GM18498 (cell line): ENCODE measurements around the gene SLC16A8.
"Not testable (repeated sequence)": the region's sequence is repeated elsewhere in the genome, so short reads cannot be mapped to it uniquely, and the experiment has no call there.

Experiments
- ATAC-seq: cut with Tn5 transposase; IDR thresholded peaks from one replicate; pipeline ENCODE4 v1.9.1; 2021; ENCODE audit warnings: mild to moderate bottlenecking, moderate library complexity; ENCODE audit not compliant: unreplicated experiment

Gene SLC16A8

DNA sequence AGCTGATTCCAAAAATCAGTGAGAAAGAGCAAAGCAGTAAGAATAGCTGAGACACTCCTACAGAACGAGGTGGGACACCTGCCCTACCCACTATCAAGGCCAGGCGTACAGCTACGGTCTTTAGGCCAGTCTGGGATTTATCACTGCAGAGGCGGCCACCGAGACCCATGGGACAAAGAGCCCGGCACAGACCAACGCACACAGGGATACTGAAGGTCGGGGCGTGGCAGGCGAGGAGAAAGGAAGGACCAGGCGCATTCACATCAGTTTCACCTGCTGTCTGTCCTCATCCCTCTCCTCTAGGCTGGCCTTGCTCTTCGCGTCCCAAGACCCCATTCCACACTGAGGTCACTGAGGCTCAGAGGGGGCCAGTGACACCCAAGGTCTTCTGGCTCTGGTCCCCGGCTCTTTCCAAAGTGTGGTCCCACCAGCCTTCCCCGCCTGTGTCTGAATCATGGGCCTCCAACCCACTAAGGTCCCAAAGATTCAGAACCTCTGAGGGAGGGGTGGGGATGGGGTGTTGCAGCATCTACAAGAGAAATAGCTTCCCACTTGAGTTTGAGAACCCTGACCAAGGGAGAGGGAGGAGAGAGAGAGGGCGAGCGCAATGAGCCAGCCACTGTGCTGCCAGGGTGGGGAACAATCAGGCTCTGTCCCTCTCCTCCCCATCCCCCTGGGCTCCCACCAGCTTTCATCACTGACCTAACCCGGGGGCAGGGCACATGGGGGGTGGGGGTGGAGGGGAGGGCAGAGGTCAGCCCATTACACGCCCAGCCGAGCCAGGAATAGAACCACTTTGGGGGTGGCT lies 34.0 kb downstream of the SLC16A8 start:
- no peak for ATAC-seq

DNA sequence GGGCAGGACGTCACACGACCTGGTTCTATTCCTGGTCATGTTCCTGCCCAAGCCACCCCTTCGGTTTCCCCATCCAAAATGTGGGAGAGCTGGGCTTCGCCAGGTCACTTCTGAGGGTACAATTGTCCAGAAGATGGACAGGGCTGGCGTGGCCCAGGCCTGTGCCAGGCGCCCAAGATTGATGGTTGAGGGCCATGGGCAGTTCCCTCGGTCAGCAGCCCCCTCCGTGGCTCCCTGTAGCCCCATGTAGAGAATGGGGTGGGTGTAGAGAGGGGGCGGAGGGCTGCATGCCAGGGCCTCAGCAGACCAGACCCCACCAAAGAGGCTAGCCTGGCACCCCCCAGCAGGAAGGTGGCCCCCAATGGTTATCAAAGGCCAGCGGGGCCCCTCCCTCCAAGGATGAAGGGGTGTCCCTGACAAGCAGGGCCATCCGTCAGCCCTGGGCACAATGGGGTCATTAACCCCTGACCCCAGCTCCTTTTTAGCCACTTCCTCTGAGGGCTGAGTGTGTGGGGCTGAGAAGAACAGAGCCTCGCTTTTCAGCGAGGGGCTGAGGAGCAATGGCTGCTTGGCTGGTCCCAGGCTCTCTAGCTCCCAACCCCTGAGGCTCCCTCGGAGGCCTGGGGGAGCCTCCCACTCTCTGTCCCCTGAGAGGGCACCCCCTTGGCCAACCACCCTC lies 37.8 kb downstream of the SLC16A8 start:
- no peak for ATAC-seq

DNA sequence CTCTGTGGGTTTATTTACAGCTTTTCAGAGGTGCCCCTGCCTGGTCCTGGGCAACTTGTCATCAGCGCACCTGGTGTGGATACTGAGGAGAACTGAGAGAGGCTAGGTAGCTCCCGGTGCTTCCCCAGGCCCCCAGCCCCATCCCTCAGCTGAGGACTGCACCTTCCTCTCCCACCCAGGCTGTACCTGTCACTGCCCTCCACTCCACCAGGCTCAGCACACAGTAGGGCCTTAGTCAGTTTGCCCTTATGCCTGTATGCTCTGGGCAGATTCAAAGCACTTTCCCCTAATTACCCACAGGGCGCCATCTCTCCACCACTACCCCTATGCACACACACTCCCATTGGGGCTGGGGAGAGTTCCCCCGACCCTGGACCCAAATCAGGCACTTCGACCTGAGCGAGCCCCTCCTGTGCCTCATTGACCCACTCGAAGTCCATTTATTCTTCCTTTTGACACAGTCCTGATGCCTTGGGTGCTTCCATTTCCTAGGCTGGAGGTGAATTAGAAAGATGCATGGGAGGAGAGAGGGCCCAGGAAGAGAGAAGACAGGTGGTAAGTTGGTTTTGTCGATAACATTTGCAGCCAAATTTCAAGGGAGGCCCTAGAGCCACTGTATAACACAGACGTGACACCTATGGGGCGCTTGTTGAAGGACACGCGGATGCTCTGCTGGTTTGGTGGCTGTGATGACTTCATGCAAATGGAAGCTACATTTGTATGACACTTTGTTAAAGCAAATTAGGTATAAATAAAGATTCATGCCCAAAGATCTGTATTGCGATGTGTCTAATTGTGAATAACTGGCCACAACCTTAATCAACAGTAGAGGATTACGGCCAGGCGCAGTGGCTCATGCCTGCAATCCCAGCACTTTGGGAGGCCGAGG lies 40.6 kb downstream of the SLC16A8 start:
- ATAC-seq = no peak

DNA sequence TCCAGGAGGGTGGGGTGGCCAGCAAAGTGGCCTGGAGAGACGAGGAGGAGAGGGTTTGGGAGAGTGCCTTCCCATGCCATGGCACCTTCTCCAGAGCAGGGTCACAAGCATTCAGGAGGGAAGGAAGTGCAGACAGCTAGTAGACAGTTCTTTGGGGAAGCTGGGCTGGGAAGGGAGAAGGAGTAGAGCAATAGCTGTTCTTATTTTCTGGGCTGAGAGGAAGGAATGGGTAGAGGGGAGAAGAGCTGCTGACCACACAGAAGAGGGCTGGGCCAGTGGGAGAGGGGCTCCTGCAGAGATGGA lies 41.5 kb downstream of the SLC16A8 start:
- ATAC-seq = no peak

DNA sequence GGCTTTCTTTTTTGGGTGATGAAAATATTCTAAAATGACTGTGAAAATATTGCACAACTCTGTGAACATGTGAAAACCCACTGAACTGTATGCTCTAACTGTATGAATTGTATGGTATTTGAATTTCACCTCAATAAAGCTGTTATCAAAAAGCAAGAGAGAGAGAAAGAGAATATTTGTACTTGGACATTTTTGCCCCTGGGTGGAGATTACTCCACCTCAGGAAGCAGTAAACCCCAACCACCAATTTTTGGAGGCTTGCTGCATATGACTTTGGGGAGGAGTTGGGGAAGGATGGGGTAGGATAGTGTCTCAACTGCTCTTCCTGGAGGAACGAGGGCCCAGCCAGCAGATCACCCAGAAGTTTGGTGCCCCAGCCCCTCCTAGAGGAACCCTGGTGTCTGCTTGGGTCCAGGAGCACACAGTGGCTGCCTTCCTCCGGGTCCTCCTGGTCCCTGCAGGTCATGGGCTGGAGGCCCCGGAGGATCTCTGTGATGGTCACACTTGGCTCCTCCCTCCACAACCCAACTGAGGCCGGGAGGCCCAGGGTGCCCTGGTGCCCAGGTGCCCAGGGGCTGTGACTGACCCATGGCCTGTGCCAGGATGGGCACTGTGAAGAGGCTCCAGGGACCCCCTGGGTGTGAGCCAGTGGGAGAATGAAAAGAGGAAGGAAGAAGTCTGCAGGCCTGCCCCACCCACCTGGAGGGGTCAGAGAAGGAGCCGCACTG lies 42.1 kb downstream of the SLC16A8 start:
- ATAC-seq = no peak

DNA sequence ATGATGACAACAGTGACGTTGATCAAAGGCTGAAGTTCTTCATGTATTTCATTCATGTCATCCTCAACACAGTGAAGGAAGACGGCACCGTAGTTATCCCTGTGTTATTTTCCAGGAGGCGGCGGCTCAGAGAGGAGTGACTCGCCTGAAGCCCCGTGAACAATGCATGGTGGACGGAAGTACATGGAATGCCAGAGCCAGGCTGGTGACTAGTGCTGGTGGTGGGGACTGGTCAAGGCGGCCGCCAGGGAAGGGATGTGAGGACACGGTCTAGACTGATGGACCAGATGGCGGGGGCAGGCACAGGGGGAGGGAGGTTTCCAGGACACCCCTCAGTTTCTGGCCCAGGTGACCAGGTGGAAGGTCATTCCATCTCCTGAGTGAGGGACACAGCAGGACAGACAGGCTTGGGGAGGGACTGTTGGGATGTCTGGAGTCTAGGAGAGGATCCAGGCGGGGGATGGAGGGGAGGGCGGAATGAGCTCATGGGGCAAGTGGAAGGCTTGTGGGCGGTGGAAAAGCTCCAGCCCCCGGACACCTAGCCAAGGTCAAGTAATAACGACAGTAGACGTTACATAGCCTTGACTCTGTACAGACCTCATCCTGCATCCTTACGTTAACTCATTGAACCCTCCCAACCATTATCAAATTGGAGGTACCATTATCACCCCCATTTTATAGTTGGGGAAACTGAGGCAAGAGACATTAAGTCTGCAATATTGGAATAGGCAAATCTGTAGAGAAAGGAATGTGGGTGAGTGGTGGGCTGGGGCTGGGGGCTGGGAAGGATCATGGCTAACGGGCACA lies 42.8 kb downstream of the SLC16A8 start:
- no peak for ATAC-seq

DNA sequence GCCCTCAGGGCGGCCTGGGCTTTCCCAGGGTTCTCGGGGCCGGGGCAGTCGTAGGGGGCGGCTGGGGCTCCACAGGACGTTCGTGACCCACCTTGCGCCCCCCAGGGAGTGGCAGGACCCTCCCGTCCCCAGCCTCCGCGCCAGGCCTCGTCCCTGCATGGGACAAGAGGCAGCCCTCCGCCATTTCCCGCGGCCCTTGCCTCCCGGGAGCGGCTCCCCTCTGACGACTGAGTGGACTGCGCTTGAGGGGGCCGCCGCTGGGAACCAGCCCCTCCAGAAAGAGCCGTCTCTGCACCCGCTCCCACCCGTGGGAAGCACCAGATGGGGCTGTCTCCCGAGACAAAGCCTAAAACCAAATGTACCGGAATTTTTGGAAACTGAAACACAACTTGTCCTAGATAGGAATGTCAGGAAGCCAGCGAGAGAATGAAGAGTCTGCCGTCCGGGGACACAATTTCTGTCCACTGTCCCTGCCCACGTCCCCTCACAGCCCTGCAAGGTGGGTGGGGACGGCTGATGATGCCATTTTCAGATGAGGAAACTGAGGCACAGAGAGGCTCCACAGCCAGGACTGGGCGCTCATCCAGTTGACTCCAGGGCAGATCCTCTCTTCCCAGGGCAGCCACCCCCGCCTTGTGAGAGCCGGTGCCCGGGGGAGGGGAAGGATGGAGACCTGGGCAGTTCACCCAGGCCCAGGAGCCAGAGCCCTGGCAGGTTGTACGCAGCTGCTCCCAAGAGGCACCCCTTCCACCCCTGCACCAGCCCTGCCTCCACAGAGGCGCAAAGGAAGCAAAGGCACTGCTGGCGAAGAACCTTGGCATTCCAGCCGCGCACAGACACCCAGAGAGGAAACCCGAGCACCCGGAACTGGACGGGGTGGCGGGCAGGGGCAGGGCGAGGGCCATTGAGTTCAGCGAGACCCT lies 44.8 kb downstream of the SLC16A8 start:
- ATAC-seq = no peak

DNA sequence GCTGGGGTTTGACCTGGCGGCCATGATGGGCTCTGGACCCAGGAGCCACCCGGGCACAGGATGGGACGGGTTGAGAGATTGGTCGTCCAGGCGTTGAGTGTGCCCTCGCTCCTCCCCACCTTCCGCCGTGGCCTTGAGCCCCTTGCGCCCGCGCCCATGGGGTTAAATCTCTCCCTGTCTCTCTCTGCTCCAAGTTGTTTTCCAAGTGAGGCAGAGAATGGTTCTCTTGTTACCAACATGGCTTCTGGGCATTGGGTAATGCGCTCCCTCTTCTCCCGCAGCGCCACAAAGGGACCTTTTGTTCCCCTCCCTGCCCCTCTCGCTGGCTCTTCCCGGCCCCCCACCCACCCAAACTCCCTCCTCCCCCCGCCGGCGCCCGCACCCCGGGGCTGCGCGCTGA lies 45.6 kb downstream of the SLC16A8 start:
- no peak for ATAC-seq

DNA sequence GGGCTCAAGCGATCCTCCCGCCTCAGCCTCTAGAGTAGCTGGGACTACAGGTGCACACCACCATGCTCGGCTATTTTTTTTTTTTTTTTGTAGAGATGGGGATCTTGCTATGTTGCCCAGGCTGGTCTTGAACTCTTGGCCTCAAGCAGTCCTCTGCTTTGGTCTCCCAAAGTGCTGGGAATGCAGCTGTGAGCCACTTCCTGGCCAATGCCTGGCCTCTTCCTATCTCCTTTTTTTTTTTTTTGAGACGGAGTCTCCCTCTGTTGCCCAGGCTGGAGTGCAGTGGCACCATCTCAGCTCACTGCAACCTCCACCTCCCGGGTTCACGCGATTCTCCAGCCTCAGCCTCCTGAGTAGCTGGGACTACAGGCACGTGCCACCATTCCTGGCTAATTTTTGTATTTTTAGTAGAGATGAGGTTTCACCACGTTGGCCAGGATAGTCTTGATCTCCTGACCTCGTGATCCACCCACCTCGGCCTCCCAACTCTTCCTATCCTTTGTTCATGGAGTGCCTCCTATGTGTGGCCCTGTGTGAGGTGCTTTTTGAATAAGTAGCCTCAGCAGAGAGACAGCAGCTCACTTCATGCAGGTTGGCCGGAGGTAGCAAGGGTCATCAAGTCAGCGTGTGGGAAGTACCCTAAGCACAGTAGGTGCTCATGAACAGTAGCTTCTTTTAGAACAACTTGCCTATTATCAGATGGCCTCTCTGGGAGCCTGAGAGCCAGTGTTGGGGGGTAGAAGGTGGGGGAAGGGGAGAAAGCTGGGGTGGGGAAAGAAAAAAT lies 46.4 kb downstream of the SLC16A8 start:
- ATAC-seq = not testable (repeated sequence)

DNA sequence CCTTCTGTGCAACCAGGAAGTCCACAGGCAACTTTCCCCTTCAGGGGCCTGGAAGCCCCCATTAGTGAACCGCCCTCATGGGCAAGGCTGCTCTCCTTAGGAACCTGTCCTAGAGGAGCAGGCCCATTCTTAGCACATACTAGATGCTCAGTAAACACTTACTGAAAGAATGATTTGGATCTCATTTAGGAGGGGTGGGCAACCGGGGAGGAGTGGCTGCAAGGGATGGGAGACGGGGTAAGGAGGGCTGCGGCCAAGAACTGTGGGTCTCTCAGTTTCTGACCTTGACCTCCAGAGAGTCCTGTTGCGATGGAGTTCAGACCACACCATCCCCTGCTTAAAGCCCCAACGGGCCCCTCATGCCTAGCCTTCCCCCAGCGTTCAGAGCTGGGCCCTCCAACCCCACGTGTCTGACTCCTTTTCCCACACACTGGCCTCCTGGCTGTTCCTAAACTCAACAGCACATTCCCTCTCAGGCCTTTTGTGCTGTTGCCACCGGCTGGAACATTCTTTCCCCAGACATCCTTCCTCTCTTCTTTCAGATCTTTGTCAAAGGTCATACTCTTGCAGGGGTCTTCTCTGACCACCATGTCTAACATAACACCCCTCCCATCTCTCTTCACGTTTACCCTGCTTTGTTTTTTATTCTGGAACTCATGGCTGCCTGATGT lies 47.5 kb downstream of the SLC16A8 start:
- no peak for ATAC-seq

DNA sequence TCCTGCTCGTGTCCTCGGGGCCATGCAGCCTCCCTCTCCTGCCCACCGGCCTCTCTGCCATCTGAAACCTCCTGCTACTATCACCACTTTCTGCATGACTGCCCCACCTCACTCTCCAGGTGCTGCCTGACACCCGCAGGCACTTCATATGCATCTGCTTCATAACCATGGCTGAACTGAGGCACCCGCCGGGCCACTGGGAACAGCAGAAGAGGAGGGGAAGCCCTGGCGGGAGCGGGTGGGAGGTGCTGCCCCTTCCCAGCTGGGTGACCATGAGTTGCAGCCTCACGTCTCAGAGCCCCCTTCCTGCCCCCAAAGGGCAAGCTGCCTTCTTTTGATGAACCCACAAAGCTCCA lies 48.5 kb downstream of the SLC16A8 start:
- ATAC-seq = no peak

DNA sequence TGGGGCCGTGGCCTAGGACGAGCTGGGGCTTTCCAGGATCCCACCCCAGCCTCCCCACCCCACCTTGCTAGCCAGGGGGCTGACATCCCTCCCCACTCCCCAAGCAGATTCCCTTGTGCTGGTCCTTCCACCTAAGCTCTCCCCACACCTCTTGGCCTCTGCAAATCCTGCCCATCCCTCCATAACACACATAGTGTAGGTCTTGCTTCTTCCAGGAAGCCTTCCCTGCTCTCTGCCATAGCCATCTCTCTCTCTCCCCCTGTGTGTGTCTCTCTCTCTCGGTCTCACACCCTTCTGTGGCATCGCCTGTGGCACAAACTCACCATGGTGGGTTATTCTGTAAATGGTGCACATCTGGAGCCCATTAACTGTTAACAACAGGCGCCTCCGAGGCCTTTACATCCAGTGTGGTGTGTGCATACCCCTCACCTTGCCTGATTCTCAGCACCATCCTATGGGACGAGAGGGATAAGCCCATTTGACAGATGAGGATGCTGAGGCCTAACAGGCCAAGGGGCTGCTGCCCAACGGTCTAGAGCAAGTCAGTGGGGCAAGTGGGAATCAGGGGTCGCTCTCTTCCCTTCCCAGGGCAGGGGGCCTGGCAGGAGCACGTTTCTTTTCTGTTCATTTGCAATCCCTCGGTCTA lies 49.0 kb downstream of the SLC16A8 start:
- ATAC-seq = no peak

DNA sequence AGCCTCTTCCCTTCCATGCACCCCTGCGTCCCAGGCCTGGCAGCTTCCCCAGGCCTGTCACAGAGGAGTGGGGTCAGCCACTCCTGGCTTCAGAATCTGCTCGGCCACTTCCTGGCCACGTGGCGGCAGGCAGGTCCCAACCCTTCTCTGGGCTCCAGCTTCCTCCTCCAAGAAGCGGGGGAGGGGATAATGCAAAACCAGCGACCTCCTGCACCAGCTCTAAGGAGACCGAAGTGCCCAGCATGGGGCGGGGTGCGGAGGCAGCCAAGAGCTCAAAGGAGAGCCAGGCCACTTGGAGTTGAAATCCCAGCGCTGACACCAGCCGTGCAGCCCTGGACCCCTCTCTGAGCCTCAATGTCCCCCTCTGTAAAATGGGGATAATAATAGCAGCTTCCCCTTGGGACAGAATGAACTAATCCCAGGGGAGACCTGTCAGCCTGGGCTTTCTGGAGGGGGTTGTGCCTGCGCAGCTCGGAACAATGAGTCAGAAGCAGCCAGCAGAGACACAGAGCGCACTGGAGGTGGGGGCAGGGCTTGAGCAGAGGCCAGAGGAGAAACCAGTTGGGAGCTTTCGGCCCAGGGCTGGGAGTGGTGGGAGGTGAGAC lies 49.6 kb downstream of the SLC16A8 start:
- ATAC-seq = no peak

DNA sequence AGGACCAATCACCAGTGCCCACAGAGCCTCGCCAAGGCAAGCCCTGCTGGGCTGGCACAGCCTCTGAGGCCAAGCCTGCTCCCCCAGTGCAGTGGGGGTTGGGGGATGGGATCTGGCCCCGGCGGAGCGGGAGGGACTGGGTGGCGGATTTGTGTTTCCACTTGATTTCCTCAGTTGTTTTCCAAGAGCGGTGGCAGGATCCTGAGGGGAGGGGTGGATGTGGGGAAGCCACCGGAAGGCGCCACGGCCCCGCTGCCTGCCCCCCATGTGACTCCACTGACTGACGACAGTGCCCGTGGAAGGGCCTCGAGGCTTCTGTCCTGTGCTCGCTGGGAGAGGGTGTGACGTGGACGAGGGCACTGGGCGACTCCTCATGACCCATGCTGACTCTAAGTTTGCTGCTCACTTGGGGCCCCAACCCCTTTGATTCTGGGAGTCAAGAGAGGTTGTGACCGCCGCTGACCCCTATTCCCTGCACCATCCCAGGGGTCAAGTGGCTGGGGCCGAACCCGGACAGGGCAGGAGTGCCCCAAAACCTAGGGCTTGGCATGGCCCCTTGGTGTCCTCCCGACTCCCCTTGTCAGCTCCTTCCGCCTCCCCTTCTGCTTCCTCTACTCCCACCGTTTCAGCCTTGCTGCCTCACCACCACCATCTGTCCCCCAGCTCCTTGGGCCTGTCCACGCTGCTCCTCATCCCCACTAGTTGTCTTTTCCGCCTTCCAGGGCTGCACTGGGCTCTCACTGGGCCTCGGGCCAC lies 50.3 kb downstream of the SLC16A8 start:
- ATAC-seq = no peak

DNA sequence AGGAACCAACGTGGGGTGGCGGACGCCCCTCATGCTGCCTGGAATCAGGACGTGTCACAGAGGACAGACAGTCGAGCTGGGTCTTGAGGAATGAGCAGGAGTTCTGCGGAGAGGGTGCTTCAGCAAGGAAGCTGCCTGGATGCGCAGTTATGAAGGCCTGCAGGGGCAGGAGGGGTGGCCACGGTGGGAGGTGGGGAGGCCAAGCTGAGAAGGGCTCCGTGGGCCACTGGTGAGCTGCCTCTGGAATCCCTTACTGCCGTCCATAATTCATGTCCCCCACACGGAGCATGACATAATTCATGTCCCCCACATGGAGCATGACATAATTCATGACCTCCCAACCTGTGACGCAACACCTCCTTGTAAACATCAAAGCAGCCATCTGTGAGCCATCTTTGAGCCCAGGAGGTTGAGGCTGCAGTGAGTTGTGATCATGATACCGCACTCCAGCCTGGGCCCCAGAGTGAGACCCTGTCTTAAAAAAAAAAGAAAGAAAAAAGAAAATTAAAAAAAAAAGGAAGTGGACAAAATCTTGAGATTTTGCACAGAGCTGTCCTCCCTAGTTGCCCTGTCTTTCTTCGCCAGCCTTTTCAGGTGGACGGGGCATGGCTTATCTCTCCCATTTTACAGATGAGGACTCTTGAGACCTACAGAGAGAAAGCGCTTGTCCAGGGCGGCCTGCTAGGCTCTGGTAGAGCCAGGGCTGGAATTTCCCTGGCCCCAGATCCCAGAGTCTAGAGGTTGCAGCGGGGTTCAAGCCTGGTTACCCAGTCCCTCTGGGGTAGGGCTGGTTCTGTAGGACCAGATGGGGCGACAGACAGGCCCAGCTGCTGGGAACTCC lies 51.1 kb downstream of the SLC16A8 start:
- ATAC-seq = no peak
